ENCODE measurements around the gene BCAT1.
"Not testable (repeated sequence)": the region's sequence is repeated elsewhere in the genome, so short reads cannot be mapped to it uniquely, and the experiment has no call there.

Gene BCAT1

GRCh38 chr12:24851883-24852282 is 97.0 kb downstream of the BCAT1 start:
- DNase-seq, result not testable (repeated sequence)

- no peak for DNase-seq
Observed at GRCh38 chr12:24851341-24851740, 97.6 kb downstream of the BCAT1 start.

DNA sequence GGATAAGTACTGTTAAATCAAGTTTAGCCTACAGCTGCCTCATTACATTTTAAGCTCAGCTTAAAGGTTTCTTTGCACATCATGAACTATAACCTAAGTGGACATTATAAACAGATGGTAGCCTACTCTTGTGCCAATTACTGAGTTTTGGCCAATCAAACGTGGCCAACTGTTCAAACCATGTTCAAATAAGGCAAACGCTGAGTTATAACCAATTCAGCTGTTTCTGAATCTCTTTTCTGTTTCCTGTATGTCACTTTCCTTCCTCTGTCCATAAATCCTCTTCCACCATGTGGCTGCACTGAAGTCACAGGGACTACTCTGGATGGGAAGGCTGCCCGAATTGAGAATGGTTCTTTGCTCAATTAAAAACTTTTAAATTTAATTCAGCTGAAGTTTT is 98.4 kb downstream of the BCAT1 start:
- DNase-seq, result no peak

GRCh38 chr12:24848941-24849477 is 99.9 kb downstream of the BCAT1 start:
- DNase-seq, result no peak

- no peak for DNase-seq
Observed at GRCh38 chr12:24846689-24847088, 102.2 kb downstream of the BCAT1 start.

- no peak for DNase-seq
Observed at GRCh38 chr12:24845615-24846014, 103.3 kb downstream of the BCAT1 start.

DNA sequence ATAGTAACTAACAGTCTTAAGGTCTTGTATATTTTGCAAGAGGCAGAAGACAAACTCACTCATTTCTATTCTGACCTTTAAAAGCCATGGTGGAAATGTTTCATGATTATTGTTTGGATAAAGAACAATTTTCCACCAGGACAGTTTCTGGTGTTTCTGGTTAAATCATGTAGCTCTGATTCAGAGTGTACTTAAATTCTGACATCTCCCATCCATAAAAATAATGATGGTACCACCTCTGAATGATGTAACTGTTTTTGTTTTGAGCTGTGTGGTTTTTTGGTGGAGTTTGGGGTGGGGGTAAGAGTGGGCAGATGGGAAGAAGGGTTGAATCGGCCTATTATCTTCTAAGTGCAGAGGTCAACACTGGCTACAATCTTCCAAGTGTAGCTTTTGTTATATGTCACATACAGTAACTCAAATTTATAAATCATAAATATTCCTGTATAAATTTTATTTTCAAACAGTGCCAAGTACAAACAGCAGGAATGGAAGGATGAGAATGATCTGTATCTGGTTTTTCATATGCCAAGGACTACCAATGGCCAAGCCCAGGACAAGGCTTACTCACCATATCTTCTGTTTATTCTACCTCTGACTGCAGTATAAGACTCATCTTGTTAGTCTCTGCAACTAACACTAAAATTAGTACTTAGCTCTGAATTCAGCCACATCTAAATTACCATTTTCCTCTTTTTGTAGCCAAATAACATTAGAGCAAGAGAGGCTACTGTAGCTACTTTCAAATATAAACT is 108.7 kb downstream of the BCAT1 start:
- no peak for DNase-seq

DNA sequence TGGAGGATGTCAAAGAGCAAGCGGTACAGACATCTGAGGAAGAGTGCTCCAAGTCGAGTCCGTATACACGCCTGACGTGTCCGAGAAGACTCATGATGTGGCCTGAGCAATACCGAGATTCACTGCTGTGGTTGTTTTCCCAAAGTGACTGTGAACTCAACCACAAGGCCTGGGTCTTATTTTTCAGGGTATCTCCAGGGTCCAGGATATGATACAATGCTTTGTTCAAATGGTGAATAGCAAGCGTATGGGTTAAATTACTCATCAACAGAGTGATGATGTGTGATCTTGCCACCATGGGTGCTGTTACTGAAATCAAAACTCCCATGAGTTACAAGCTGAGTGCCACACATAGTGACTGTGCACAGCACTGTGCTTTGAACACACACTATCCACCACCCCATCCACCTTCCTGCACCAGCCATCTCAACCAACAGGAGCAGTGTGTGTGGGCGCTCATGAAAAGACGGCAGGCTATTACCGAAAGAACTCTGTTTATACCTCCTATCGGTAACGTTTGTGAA is 109.6 kb downstream of the BCAT1 start:
- peak; percentile 67 to 79 for DNase-seq

- DNase-seq, result peak; percentile 16 to 32
Observed at GRCh38 chr12:24838531-24838950, 110.4 kb downstream of the BCAT1 start.

GRCh38 chr12:24835377-24835776 is 113.5 kb downstream of the BCAT1 start:
- DNase-seq, result no peak

DNA sequence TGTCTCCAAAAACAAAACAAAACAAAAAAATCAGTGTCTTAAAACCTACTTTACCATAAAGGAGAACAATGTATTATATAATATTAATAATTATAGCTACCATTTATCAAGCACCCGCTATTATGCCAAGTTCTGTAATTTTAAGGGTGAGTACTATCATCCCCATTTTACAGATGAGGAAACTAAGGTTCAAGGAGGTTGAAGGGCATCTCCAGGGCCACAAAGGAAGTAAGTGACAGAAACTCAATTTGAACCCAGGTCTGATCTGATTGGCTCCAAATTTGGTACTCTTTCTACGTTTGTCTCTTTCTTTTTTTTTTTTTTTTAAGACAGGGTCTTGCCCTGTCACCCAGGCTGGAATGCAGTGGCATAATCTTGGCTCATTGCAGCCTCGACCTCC is 115.4 kb downstream of the BCAT1 start:
- DNase-seq, result no peak

DNA sequence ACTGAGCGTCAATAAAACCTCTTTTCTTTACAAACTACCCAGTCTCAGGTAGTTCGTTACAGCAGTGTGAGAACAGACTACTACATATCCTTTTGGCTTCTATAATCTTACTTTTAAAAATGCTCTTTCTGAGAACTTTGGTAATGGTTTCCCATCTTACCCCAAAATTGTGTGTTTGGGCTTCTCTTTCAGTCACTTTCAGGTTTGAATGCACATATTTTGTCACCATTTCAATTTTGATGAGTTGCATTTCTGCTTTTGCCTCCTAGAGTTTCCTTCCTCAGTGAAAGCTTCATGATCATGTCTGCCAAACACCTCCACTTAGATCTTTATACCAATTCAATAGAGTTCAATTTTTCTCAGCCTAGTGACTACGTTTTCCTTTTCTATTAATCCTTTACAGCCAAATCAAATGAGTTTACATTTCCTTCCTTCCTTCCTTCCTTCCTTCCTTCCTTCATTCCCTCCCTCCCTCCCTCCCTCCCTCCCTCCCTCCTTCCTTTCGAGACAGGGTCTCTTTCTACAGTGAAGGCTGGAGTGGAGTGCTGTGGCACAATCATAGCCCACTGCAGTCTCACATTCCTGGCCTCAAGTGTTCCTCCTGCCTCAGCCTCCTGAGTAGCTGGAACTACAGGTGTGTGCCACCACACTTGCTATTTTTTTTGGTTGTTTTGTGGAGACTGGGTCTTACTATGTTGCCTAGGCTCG is 124.9 kb downstream of the BCAT1 start:
- DNase-seq, result no peak

DNA sequence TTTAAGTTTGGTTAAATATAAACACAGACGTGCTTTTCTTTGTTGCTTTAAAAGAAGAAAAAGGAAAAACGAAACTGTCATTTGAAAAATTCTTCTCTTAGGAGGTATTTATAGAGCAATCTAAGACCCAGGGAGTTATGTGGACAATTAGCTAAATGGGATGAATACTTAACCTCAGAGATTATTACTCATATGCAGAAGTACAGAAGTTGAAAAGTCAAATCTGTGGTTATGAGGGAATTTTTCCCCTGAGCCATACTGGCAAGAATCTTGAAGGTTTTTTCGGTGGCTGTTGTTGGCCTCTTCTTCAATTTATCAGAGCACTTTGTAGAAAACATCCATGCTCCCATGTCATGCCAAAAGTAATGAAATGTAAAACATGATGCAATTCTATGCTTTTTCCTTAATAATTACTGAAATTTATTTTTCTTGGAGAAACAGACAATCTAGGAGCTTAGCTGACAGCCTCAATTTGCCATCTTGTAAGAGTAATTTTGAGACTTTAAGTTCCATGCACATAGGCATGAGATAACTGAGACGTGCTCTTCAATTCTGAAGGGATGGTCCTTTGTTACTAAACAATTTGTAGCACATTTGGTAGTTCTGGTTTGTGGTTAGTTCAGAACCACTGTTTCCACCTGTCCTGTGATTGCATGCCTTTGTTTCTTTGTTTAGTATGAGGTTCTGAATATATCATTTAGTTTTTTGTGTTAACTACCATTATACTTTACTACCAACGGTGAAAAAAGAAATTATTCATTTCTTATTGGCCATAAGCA is 126.6 kb downstream of the BCAT1 start:
- no peak for DNase-seq

- peak in 1 of 2 experiments; percentile 23 for DNase-seq
Observed at GRCh38 chr12:24821691-24822090, 127.2 kb downstream of the BCAT1 start.

DNA sequence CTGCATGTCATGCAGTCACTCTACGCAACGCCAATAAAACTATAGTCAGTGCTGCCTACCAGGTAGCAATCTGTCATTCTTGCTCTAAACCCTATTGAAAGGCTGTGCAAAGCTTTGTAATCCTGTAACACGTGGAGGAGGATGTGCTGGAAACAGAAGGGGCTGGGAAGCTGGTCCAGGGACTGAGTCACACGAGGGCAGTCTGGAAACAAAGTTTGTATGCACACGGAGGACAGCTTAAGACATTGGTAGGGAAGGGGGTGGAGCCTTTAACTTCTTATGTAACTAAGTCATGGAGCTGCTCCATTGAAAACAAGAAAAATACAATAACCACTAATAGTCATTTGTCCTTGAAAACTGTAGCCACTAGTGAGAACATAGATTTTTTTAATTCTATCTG is 128.0 kb downstream of the BCAT1 start:
- DNase-seq, result no peak

DNA sequence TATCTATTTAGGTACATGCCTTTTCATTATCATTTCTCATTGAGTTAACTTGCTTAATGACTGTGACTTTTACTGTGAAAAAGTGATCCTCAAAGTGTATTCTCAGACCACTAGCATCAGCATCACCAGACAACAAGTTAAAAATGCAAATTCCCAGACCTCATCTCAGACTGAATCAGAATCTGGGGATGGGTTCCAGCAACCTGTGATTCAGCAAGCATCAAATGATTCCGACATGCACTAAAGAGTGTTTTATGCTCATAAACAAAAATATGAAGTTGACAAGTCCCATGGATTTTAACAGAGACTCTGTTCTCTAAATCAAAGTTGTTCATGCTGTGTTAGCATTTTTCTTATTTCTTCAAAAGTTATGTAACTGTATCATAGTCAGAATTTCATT is 130.6 kb downstream of the BCAT1 start:
- DNase-seq, result no peak

GRCh38 chr12:24815114-24815423 is 133.8 kb downstream of the BCAT1 start:
- no peak for DNase-seq

GRCh38 chr12:24814379-24815113 is 134.4 kb downstream of the BCAT1 start:
- DNase-seq, result no peak

DNA sequence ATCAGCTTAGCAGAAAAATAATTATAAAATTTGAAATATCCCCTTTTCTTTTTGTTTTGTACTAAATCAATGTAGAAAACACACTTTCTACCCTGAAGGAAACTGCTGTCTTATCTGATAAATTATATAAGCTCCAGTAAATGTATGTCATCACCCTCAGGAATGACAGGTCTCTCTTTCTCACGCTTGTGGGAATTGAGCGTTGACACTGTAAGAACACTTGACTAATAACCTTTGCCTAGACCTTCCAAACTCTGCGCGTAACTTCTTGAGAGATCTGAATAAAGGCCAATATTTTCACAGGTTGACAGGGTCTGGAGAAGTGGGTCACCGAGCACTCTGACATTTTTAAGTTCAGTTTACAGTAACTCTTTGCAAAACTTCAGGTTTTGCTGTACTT is 138.5 kb downstream of the BCAT1 start:
- no peak for DNase-seq

- not testable (repeated sequence) for DNase-seq
Observed at GRCh38 chr12:24809306-24809705, 139.6 kb downstream of the BCAT1 start.

- no peak for DNase-seq
Observed at GRCh38 chr12:24808651-24809050, 140.2 kb downstream of the BCAT1 start.

- DNase-seq, result no peak
Observed at GRCh38 chr12:24806386-24806785, 142.5 kb downstream of the BCAT1 start.
